HUES64 (cell line): ENCODE data around the gene MAST2.

Experiments
- H3K27ac ChIP-seq: 2 replicates; pipeline ENCODE4 v1.7.0; 2013; ENCODE audit warnings: low read depth, low read length, inconsistent platforms
- H3K27me3 ChIP-seq: 2 replicates; pipeline ENCODE4 v1.6.1; 2013; ENCODE audit warnings: mild to moderate bottlenecking, low read length; ENCODE audit not compliant: insufficient read depth
- H3K36me3 ChIP-seq: 2 replicates; pipeline ENCODE4 v1.6.1; 2013; ENCODE audit warnings: mild to moderate bottlenecking, low read length; ENCODE audit not compliant: insufficient read depth
- H3K4me1 ChIP-seq: 2 replicates; pipeline ENCODE4 v1.6.1; 2013; ENCODE audit warnings: mild to moderate bottlenecking, low read length, moderate library complexity; ENCODE audit not compliant: insufficient read depth
- H3K4me3 ChIP-seq: 2 replicates; pipeline ENCODE4 v1.5.1; 2013; ENCODE audit warnings: mild to moderate bottlenecking, low read length, moderate library complexity
- H3K9ac ChIP-seq: 2 replicates; pipeline ENCODE4 v1.6.1; 2013; ENCODE audit warnings: mild to moderate bottlenecking, low read depth, low read length
- H3K9me3 ChIP-seq: 2 replicates; pipeline ENCODE4 v1.6.1; 2013; ENCODE audit warnings: low read depth, low read length; ENCODE audit not compliant: insufficient read depth
- WGBS: fragments of 150-250, 120-280 bp; methylation state at CpG from one replicate; pipeline ENCODE4 v1.1.7; 2013; ENCODE audit warnings: missing lambda C conversion rate; 5-methylcytosine and 5-hydroxymethylcytosine counted together

Gene MAST2

GRCh38 chr1:46027788-46028573 is 224.6 kb downstream of the MAST2 start:
- H3K36me3 ChIP-seq = peaks cover 64% of the 10 kb centered on the region

GRCh38 chr1:46030074-46030870 is 226.9 kb downstream of the MAST2 start:
- H3K9ac ChIP-seq = no peak overlapping the region
- H3K4me3 ChIP-seq = no peak overlapping the region
- no peaks in the 10 kb centered on the region for H3K4me1 ChIP-seq
- H3K36me3 ChIP-seq = peaks cover 53% of the 10 kb centered on the region
- 97% methylated on average over 18 of the region's 18 CpGs for WGBS
- H3K27ac ChIP-seq = no peak overlapping the region
- H3K9me3 ChIP-seq = no peaks in the 10 kb centered on the region
- H3K27me3 ChIP-seq = no peaks in the 10 kb centered on the region

More at GRCh38 chr1:46027788-46028573, 224.6 kb downstream of the MAST2 start:
- no peak overlapping the region for H3K4me3 ChIP-seq
- no peak overlapping the region for H3K27ac ChIP-seq
- no peak overlapping the region for H3K9ac ChIP-seq
- WGBS = 96% methylated on average over 8 of the region's 8 CpGs
- no peaks in the 10 kb centered on the region for H3K27me3 ChIP-seq
- no peaks in the 10 kb centered on the region for H3K4me1 ChIP-seq
- H3K9me3 ChIP-seq = peaks cover 4% of the 10 kb centered on the region; the same call in 1 of the 2 replicates

GRCh38 chr1:46030876-46031660 is 227.7 kb downstream of the MAST2 start:
- 96% methylated on average over 26 of the region's 26 CpGs for WGBS
- H3K9me3 ChIP-seq = no peaks in the 10 kb centered on the region
- no peaks in the 10 kb centered on the region for H3K27me3 ChIP-seq
- no peak overlapping the region for H3K9ac ChIP-seq
- H3K4me1 ChIP-seq = no peaks in the 10 kb centered on the region
- H3K36me3 ChIP-seq = peaks cover 51% of the 10 kb centered on the region
- H3K27ac ChIP-seq = no peak overlapping the region
- no peak overlapping the region for H3K4me3 ChIP-seq

GRCh38 chr1:46034601-46035516 is 231.4 kb downstream of the MAST2 start:
- Histone ChIP-seq H3K36me3 (peaks cover 32% of the 10 kb centered on the region), H3K27me3 (no peaks in the 10 kb centered on the region), H3K4me3 (no peak overlapping the region), H3K27ac (no peak overlapping the region), H3K9me3 (no peaks in the 10 kb centered on the region), H3K4me1 (no peaks in the 10 kb centered on the region), H3K9ac (no peak overlapping the region)
- 92% methylated on average over 27 of the region's 27 CpGs for WGBS

- Histone ChIP-seq H3K4me1 (no peaks in the 10 kb centered on the region), H3K27ac (no peak overlapping the region), H3K36me3 (peaks cover 13% of the 10 kb centered on the region), H3K9me3 (no peaks in the 10 kb centered on the region), H3K9ac (no peak overlapping the region), H3K4me3 (no peak overlapping the region), H3K27me3 (no peaks in the 10 kb centered on the region)
- WGBS = 51% methylated on average over 11 of the region's 11 CpGs
Observed at GRCh38 chr1:46036894-46037839, 233.8 kb downstream of the MAST2 start.

GRCh38 chr1:46039571-46040052 is 236.2 kb downstream of the MAST2 start:
- no peak overlapping the region for H3K9ac ChIP-seq
- H3K27me3 ChIP-seq = peaks cover 6% of the 10 kb centered on the region; the same call in 1 of the 2 replicates
- peaks cover 6% of the 10 kb centered on the region for H3K36me3 ChIP-seq
- H3K27ac ChIP-seq = no peak overlapping the region
- no peak overlapping the region for H3K4me3 ChIP-seq
- no peaks in the 10 kb centered on the region for H3K9me3 ChIP-seq
- 96% methylated on average over 4 of the region's 4 CpGs for whole genome bisulfite sequencing
- H3K4me1 ChIP-seq = peaks cover 13% of the 10 kb centered on the region

GRCh38 chr1:46041551-46041950 is 238.1 kb downstream of the MAST2 start:
- Histone ChIP-seq H3K27me3 (peaks cover 10% of the 10 kb centered on the region; the same call in 1 of the 2 replicates), H3K9me3 (no peaks in the 10 kb centered on the region), H3K27ac (no peak overlapping the region), H3K4me3 (no peak overlapping the region), H3K36me3 (no peaks in the 10 kb centered on the region; the same call in 1 of the 2 replicates), H3K9ac (no peak overlapping the region), H3K4me1 (peaks cover 13% of the 10 kb centered on the region)
- 89% methylated on average over 2 of the region's 2 CpGs for WGBS

GRCh38 chr1:46041974-46042373 is 238.6 kb downstream of the MAST2 start:
- no peak overlapping the region for H3K4me3 ChIP-seq
- H3K4me1 ChIP-seq = peaks cover 13% of the 10 kb centered on the region
- no peaks in the 10 kb centered on the region for H3K9me3 ChIP-seq
- H3K36me3 ChIP-seq = no peaks in the 10 kb centered on the region; the same call in 1 of the 2 replicates
- H3K9ac ChIP-seq = no peak overlapping the region
- H3K27ac ChIP-seq = no peak overlapping the region
- H3K27me3 ChIP-seq = peaks cover 10% of the 10 kb centered on the region; the same call in 1 of the 2 replicates

- H3K9ac ChIP-seq = no peak overlapping the region
- no peaks in the 10 kb centered on the region; the same call in 1 of the 2 replicates for H3K36me3 ChIP-seq
- H3K27me3 ChIP-seq = peaks cover 10% of the 10 kb centered on the region; the same call in 1 of the 2 replicates
- WGBS = 32% methylated on average over 11 of the region's 11 CpGs
- no peaks in the 10 kb centered on the region for H3K9me3 ChIP-seq
- H3K4me1 ChIP-seq = peaks cover 13% of the 10 kb centered on the region
- H3K4me3 ChIP-seq = no peak overlapping the region
- H3K27ac ChIP-seq = no peak overlapping the region; the same call in 1 of the 2 replicates
Observed at GRCh38 chr1:46043458-46044017, 240.1 kb downstream of the MAST2 start.
